GOT3 (cell line): ENCODE data around the gene ENO4.

Experiments used
- DNase-seq: peaks from one replicate; lab custom pipeline; 2025; ENCODE audit warnings: mixed read lengths; lab: John Stamatoyannopoulos, UW

The ENO4 gene

DNA sequence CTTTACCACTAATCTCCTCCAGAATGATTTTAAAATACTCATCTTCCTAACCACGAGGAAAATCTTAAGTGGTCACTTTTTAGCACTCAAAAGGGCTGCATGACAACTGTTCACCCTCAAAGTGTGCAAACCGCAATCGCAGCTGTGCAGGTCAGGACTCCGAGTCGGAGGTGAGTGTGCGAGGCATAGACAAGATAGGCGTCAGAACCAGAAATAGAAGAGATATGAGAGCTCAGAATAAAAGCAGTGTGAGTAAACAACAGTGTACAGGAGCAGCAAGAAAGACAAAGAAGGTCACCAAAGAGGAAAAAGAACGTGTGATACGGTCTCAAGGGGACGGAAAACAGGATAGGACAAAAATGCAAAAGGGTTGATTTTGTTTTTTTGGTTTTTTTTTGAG lies 17.5 kb upstream of the ENO4 start:
- no peak for DNase-seq

DNA sequence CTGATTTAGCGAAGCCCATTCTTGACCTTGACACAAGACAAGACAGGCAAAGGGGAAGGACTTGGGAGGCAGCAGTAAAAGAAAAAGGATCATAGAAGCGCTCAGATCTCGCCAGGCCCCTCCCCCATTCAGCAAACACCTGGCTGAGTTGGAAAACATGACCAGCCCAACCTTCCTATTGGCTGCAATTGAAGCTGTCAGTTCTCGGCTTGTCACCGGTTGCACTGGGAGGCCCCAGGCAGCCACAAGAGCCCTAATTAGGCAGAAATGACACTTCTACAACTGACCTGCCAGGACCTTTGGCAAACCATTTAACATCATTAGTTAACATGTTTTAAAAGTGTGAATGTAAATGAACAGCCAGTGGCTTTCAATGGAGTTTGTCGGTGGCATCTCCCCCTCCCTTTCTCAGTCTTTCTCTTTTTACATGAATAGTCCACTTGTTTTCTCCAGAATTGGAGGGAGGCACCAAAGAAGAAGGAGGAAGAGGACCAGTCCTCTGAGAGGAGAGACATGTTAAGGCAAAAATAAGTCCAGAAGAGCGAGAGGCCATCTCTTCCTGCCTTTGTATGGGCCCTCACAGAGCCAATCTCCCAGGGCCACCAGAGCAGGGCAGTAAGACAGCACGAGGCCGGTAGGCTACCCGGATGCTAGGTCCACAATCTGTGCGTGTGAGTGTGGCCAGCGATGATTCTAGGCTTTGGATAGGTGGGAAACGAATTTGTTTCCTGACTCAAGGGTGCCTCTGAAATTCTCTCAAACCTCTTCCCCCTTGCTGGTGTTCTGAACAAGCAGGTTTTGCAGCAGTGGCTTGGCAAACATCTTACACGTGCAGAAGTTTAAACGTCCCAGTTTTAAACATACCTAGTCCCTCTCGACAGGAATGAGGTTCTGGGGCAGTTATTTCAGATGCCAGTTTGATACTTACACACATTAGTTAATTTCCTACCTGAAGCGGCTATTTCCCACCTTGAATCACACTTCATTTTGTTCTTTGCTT lies 15.0 kb upstream of the ENO4 start:
- no peak for DNase-seq

- DNase-seq: no peak
Observed at GRCh38 chr10:116835658-116836057, 13.6 kb upstream of the ENO4 start.

DNA sequence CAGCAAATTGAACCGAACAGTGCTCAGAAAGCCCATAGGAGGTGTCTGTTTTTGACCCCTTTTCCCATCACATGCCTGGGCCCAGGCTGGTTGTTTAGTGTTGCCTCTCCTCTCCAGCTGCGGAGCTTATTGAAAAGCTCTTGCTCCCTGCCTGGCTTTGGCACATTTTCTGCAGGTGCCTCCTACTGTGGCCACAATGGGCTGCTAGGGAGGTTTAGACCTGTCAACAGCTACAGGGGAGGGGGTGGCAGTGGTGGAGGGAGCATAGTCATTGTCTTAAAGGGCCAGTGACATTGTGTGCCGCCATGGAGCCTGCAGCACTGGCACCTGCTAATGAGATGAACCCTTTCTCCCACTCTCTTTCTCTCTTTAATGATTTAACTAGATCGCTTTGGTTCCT lies 13.2 kb upstream of the ENO4 start:
- DNase-seq: no peak

DNA sequence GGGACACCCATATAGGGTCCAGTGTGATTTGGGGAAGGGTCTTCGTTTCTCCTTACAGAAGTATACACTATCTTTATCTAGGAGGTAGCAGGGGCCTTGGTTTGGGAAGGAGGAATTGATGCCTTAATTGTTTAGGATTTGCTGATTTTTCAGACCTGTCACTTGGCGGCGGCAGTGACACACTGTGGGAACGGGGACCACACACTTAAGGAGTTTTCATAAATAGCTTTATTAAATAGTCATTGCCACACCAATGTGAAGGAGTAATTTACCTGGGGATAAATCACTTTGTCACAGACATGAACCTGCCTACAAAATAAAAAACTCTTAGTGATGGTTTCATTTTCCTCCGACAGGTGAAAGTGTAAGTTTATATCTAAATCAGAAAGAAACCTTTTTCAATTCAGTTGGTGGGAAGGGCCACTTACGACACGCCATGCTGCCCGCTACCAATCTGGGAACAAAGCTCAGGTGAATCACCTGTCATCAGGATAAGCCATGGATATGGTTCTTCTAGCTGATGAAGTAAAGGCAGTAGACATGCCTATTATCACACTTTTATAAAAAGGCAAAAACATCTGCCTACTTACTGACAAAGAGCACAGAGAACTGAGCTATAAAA lies 12.3 kb upstream of the ENO4 start:
- no peak for DNase-seq

GRCh38 chr10:116838143-116838725 lies 11.1 kb upstream of the ENO4 start:
- no peak for DNase-seq

DNA sequence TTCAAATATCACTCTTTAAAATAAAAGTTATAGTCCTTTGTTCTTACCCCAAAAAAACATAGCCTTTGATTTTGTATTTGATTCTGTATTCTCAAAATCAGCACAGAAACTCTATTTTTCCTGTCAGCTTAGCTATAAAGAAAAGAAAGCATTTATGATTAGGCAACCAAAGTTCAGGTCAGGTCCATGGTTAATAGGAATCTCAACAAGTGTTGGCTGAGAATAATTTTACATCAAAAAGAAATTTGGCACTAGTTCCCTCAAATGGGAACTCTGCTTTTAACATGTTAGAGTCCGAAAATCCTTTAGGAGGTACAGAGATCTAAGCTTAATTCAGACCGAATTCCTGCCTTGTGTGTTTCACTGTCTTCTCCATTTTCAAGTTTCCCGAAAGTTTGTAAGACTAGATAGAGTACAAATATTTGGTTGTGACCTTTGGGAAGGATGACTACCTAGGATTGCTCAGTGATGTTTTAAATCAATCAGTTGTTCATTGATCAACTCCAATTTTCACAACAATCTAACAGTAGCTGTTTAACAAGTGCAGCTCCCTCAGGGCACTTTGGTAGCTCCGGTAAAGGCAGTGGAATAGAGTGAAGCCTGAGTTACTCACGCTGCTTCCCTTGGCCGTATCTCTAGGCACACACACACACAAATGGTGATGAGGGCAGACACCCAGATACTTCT lies 8.8 kb upstream of the ENO4 start:
- no peak for DNase-seq

DNA sequence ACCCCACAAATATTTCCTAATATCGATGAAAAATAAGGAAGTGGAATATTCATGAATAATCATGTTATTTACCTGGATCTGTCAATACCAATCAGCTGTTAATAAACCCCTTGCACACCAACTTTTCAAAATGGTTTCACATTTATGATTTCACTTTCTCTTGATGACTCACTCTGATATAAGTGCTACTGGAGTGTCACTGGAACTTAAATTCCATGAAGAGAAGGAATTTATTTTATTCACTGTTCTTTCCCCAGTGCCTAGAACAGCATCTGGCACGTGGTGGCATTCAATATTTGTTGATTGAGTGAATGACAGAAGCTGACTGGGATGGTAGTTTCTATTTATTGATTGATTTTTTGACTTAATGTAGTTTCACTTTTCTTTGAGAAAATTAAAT lies 3.5 kb upstream of the ENO4 start:
- DNase-seq: no peak

GRCh38 chr10:116848032-116848943 lies 1.0 kb upstream of the ENO4 start:
- DNase-seq: no peak

DNA sequence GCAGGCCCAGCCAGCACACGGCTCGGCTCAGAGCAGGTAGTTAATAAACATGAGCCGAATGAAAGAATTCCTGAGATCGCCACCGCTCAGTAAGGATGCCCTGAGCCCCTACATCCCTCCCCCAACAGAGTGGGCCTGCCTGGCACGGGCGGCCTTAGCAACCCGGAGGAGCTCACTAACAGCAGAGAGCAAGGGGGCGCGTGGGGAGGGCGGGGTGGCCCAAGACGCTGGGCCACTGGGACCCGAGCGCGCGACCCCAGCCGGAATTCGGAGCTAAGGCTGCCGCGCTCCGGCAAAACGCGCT lies 403 bp upstream of the ENO4 start:
- no peak for DNase-seq

DNA sequence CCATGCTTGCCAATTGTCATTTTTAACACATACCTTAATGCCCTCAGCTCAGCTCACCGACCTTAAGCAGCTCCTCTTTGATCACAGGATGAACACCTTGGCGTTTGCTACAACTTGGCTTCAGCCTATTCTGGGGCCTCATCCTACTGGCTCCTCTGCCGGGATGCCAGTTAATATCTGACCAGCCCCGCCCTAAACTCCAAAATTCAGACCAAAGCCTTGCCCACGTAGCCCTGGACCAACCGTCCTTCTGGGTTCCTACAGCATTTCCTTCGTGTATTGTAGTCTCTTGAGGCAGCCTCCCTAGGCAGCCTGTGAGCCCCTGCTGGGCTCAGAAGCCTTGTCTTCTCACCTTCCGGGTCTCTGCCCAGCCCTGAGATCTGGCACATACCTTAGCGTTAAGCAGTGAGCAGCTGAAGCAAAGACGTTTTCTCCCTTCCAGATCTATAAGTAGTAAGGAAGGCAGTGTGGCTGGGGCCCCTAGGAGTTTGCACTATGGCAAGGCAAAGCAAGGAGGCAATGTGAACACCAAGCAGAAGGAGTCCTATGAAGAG lies 836 bp downstream of the ENO4 start:
- DNase-seq: no peak

DNA sequence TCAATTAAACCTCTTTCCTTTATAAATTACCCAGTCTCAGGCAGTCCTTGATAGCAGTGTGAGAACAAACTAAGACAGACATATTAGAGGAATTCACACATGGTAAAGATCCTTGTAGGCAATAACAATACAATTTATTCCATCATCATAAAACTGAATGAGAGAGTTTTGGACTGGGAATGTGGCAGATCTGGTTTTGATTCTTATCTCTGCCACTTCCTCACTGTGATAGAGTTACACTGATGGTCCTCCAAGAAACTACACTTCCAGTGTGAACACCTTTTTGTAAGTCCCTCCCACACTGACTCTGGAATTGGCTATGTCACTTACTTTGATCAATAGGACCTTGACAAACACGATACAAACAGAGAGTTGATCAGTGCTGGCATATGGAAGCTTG lies 2.9 kb downstream of the ENO4 start:
- DNase-seq: no peak

GRCh38 chr10:116853287-116853686 lies 4.0 kb downstream of the ENO4 start:
- no peak for DNase-seq

GRCh38 chr10:116853701-116854100 lies 4.4 kb downstream of the ENO4 start:
- DNase-seq: no peak

DNA sequence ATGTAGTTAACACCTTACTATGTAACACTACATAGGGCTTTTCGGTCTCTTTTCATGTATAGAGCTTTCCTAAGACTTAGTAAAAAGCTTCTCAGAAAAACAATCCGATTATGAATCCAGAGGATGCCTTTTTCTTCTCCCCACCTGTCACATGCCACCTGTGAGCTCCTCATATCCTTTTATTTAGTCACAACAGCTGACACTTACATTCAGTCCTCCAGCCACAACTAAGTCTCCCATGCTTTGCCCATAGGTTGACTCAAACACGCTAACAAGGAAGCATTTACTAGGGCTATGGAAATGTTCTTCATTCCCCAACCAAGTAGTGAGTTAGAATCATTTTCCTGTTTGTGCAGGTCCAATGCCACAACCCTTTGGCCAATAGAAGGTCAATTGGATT lies 7.9 kb downstream of the ENO4 start:
- no peak for DNase-seq

DNA sequence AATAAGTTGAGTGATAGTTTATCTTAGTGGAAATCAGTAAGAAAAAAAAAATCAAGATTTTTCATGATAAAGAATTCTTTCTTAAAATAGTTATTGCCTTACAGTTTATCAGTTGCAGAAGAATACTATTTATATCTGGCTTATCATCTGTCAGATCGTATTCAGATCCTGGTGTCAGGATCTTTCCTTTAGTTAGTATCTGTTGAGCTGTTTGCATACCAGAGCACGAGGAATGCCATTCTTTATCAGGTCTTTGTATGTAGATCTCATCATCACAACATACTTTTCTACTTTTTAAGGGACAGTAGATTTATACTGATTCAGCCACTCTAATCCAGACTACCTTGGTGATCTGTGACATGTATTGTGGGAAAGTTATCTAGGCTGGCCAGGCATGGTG lies 12.5 kb downstream of the ENO4 start:
- no peak for DNase-seq

DNA sequence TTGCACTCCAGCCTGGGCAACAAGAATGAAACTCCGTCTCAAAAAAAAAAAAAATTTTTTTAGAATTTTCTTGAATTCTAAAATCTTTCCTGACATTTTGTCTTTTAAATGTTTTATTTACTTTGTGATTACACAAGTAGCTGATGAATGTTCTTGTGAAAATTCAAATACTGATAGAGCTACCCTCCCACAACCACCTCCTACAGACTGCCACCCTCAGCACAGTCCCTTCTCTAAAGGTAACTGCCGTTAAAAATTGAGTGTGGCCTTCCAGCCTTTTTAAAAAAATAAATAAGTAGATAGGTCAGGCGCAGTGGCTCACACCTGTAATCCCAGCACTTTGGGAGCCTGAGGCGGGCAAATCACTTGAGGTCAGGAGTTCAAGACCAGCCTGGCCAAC lies 15.1 kb downstream of the ENO4 start:
- no peak for DNase-seq

DNA sequence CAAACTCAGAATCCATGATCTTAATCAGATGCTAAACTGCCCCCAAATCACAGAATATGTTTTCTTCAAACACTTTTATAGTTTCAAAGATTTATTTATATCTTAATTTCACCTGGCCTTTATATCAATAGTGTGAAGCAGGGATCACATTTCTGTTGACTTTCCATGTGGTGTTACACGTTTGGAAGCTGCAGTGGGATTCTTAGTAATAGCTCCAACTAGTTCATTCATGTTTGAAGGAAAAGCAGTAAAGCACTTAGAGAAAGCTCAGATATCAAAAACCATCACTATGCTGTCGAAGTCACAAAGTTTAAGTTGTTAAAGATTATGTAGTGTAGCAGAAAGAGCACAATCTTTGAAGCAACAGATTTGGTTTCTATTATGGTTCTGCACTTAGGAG lies 16.8 kb downstream of the ENO4 start:
- DNase-seq: no peak

DNA sequence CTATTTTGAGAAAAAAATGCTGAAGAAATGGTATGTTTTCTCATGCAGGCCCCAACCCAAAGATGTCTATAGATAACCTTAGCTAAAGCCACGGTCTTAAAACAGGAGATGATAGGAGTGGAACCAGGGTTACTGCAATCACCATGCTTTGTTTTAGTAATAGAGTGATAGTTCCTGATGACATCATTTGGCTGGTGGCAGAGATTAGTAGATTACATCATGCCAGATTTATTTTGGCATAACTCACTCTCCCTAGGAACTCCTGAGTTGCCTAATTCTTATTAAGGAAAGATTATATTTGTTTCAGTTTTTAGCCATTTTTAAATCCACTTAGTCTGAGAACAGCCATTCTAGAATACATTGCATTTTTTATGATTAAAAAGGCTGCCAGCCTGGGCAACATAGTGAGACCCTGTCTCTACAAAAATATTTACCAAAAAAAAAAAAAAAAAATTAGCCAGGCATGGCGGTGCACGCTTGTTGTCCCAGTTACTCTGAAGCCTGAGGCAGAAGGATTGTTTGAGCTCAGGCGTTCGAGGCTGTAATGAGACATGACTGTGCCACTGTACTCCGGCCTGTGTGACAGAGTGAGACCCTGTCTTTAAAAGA lies 17.8 kb downstream of the ENO4 start:
- no peak for DNase-seq

GRCh38 chr10:116868198-116868676 lies 18.9 kb downstream of the ENO4 start:
- no peak for DNase-seq

- DNase-seq: no peak
Observed at GRCh38 chr10:116868722-116869121, 19.4 kb downstream of the ENO4 start.
